M059J (cell line): ENCODE data around the gene AMOTL1. TPM values are rescaled to one million over a fixed set of nuclear protein-coding genes. Genes with fewer than 3 reads are reported as not detected.

Experiments
- DNase-seq: peaks from one replicate; pipeline ENCODE4 v3.0.0-alpha.2; 2012; ENCODE audit warnings: low read depth
- total RNA-seq: library from RNA; depleted of rRNA; stranded (reverse); fragments of >200 nt; shearing (Covaris generic); gene quantifications from 2 replicates; pipeline ENCODE4 v1.2.3, GENCODE V29; 2014; rRNA removed

Gene AMOTL1
- total RNA-seq, 1 experiment from 2014 or later: 18.9 TPM

DNA sequence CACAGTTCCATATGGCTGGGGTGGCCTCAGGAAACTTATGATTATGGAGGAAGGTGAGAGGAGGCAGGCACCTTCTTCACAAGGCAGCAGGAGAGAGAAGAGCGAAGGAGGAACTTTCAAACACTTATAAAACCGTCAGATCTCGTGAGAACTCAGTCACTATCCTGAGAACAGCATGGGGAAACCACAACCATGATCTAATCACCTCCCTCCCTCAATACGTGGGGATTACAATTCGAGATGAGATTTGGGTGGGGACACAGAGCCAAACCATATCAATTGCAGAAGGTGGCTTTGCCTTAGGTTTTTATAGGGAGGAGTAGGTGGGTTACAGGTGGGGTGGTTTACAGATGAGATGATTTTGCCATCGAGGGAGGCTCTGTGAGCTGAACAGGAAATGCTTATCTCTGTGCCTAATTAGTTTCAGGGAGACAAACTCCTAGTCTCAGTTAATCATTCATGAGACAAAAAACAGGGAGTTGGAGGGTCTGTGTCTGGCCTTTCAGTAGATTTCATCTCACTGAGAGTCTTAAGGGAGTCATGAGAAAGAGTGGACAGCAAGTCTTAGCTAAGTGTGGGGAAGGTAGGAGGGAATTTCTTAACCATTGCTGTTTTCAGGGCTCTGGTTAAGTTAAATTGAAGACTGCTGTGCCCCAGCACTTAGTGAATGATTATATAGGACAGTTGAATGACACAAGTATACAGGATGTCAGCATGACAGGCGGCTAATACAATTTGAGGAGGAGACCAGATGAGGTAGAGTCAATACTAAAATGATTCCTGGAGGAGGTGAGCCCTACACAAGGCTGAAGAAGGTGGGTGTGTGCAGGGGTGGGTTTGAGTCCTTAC, 157.5 kb downstream of the AMOTL1 start:
- DNase-seq: no peak

DNA sequence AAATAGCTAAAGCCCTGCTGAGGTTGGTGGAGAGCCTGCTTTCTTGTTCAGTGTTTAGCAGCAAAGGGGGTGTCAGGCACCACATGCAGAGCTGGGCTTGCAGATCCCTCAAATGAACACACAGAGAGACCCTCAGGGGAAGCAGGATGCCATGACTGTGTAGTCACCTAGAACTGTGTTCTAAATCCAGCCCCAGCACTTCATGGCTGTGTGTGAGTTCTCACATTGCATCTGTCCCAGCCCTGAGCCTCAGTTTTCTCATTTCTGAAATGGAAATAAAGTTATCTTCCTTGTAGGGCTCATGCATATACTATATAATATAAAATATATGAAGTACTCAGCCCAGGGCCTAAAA, 158.1 kb downstream of the AMOTL1 start:
- peak; percentile 42 for DNase-seq

Other genes starting within 250 kb of the AMOTL1 start
- 0.49 and 2.2 TPM in 2 replicates for gene FUT4, start 224.4 kb upstream of the AMOTL1 start, total RNA-seq
- gene PIWIL4, start 201.0 kb upstream of the AMOTL1 start, total RNA-seq: 0.15 and 0.71 TPM in 2 replicates
- gene CWC15, start 205.2 kb downstream of the AMOTL1 start, total RNA-seq: 61.0 and 65.2 TPM in 2 replicates
- gene KDM4D, start 205.4 kb downstream of the AMOTL1 start, total RNA-seq: 1.4 and 4.3 TPM in 2 replicates